ENCODE measurements around the gene PLCH1. TPM values are rescaled to one million over a fixed set of nuclear protein-coding genes. Genes with fewer than 3 reads are reported as not detected.

PLCH1 gene
- total RNA-seq, 1 donor from 2014 or later: 3.1 TPM

DNA sequence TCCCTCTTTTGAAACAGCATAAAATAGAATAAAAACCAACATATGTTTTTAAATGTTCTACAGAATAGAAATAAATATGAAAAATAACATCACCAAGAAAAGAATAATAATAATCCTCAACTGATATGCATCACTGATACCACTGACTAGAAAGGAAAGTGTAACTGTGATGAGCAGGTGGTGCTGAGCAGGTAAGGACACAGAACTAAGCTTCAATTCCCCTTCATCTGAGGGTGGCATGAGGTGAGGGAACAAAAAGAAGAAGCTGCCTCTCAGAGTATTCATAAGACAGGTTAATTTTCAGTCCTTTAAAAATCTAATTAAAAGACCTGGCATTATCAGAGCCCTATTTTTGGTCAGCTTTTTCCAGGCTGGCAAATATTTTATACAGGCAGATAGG, 216.3 kb downstream of the PLCH1 start:
- TF ChIP-seq, protein P1, sequence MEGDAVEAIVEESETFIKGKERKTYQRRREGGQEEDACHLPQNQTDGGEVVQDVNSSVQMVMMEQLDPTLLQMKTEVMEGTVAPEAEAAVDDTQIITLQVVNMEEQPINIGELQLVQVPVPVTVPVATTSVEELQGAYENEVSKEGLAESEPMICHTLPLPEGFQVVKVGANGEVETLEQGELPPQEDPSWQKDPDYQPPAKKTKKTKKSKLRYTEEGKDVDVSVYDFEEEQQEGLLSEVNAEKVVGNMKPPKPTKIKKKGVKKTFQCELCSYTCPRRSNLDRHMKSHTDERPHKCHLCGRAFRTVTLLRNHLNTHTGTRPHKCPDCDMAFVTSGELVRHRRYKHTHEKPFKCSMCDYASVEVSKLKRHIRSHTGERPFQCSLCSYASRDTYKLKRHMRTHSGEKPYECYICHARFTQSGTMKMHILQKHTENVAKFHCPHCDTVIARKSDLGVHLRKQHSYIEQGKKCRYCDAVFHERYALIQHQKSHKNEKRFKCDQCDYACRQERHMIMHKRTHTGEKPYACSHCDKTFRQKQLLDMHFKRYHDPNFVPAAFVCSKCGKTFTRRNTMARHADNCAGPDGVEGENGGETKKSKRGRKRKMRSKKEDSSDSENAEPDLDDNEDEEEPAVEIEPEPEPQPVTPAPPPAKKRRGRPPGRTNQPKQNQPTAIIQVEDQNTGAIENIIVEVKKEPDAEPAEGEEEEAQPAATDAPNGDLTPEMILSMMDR (conservative IDR thresholded peaks at IDR 0.05; ENCODE audit: low read depth, low read length): no peak
- no peak for DNase-seq (ENCODE audit: low read depth)
- H3K4me3 ChIP-seq (ENCODE audit: low read depth, low read length): no peak overlapping the region

DNA sequence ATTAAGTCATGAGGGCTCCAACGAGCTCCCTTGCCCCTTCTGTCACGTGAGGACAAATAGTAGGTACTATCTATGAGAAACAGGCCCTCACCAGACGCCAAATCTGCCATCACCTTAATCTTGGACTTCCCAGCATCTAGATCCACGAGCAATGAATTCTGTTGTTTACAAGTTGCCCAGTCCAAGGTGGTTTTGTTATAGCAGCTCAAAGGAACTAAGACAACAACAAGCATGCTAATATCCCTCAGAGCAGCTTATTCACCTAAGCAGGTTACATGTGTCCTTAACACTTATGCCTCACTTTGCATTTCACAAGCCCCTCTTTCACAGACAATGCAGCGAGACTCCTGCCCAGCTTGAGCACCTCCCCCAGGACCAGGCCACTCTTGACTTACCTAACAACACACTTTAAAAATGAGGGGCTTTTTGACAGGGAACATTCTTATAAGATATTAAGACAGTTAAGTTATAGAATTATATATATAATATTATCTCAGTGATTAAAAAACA, 219.5 kb downstream of the PLCH1 start:
- TF ChIP-seq, protein P1 (conservative IDR thresholded peaks at IDR 0.05; ENCODE audit: low read depth, low read length): no peak
- no peak for DNase-seq (ENCODE audit: low read depth)
- H3K4me3 ChIP-seq (ENCODE audit: low read depth, low read length): no peak overlapping the region

DNA sequence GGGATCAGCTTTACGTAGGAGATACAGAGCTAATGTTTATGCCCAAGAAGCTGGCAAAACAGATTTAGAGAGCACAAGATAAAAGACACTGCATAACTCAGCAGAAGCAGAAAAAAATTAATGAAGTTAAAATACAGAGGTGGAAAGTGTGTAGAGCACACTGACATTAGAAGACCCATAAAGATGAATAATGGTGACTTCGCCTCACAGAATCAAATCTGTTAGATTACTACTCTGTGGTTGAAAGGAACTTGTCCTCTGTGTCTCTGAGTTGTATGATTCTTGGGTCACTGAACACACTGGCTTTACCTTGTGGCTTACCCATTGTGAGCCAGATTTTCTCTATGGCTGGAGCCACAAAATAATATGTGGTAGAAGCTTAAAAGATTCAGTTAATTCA, 224.4 kb downstream of the PLCH1 start:
- no peak for DNase-seq (ENCODE audit: low read depth)
- TF ChIP-seq, protein P1 (conservative IDR thresholded peaks at IDR 0.05; ENCODE audit: low read depth, low read length): no peak

DNA sequence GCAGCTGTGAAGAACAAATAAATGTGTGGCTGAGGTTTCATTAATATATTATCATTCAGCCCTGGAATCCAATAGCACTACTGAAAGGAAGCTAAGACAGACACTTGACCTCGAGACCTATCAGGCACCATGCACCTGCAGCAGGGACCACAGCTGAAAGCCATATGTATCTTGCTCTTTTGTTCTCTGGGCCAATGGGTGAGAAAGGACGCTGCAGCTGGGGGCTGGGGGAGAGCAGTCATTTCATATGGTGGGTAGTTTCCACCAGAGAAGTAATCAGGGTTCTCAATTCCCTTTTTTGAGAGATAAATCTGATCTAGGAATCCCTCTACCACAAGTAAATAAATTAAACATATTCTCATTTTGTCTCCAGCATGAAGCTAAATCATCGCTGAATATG, 225.8 kb downstream of the PLCH1 start:
- no peak for DNase-seq (ENCODE audit: low read depth)
- no peak overlapping the region for H3K4me3 ChIP-seq (ENCODE audit: low read depth, low read length)
- TF ChIP-seq, protein P1 (conservative IDR thresholded peaks at IDR 0.05; ENCODE audit: low read depth, low read length): no peak

More for the DNA sequence above, 224.4 kb downstream of the PLCH1 start:
- H3K4me3 ChIP-seq (ENCODE audit: low read depth, low read length): no peak overlapping the region

DNA sequence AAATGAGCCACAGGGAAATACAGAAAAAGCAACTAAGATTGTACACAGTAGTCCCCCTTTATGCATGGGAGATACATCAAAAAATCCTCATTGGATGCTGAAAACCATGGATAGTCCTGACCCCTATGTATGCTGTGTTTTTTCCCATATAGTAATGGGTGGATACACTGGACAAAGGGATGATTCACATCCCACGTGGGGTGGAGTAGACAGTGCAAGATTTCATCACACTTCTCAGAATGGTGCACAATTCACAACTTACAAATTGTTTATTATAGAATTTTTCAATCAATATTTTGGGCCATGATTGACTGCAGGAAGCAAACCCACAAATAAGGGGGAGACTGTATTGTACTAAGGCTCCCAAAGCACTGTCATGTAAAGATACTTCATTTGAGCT, 227.0 kb downstream of the PLCH1 start:
- TF ChIP-seq, protein P1 (conservative IDR thresholded peaks at IDR 0.05; ENCODE audit: low read depth, low read length): no peak
- DNase-seq (ENCODE audit: low read depth): no peak
- H3K4me3 ChIP-seq (ENCODE audit: low read depth, low read length): no peak overlapping the region

DNA sequence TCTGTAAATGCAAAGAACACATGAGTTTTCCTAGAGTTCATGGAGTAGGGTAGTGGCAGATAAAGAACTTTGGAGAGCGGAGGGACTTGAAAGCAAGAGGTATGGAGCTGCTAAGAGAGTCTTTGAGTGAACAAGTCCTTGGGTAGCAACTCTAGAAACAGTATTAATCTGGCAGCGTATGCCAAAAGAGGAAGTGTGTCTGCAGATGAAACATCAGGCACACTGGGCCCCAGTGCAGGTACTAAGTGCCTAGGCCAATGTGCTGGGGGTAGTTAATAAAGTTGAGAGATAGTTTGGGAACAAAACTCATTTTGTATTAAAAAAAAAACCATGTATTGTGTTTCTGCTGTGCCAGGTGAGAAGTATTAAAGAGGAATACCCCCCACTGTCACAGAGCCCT, 228.4 kb downstream of the PLCH1 start:
- H3K4me3 ChIP-seq (ENCODE audit: low read depth, low read length): no peak overlapping the region
- DNase-seq (ENCODE audit: low read depth): no peak
- TF ChIP-seq, protein P1 (conservative IDR thresholded peaks at IDR 0.05; ENCODE audit: low read depth, low read length): no peak

DNA sequence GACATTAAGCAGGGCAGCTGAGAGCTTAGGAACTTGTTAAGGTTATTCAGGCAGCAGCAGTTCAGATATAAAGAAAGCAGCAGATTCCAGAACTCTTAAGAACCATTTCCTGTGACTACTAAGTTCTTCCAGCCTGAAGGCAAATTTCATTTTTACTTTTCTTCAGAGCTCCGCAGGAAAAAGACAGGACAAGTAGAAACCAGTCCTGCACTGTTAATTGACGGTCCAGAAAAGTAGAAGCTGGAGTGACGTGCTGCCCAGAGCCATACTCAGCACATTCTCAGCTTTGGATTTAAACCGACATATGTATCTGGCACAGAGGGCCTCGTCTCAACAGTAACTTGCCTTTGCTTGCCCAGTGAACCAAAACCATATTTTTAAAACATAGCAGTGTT, 232.0 kb downstream of the PLCH1 start:
- DNase-seq (ENCODE audit: low read depth): no peak
- no peak overlapping the region for H3K4me3 ChIP-seq (ENCODE audit: low read depth, low read length)
- TF ChIP-seq, protein P1 (conservative IDR thresholded peaks at IDR 0.05; ENCODE audit: low read depth, low read length): no peak
